Astrocyte (in vitro differentiated cells and primary cell): ENCODE data around the gene ZNF609.

Source experiments
- CTCF ChIP-seq: IDR thresholded peaks from 2 replicates; pipeline ENCODE4 v1.5.1; 2011; ENCODE audit warnings: low read depth, mild to moderate bottlenecking, inconsistent platforms, low read length, moderate library complexity; ENCODE audit not compliant: insufficient read depth
- EZH2 ChIP-seq: IDR thresholded peaks from 2 replicates; pipeline ENCODE4 v1.6.1; 2012; ENCODE audit warnings: mild to moderate bottlenecking, low read length, inconsistent platforms; ENCODE audit not compliant: insufficient read depth

GRCh38 chr15:64624242-64624641 lies 163.9 kb downstream of the ZNF609 start:
- TF ChIP-seq CTCF (no peak), EZH2 (no peak)
